VCaP (cell line): ENCODE measurements around the gene PDE4D.
"Not testable (repeated sequence)": the region's sequence is repeated elsewhere in the genome, so short reads cannot be mapped to it uniquely, and the experiment has no call there.

Source experiments
- H3K27ac ChIP-seq: fragments of 450-650 bp; 2 replicates; pipeline ENCODE4 v1.5.1; 2017
- TF ChIP-seq, protein P1 (sequence below): fragments of 450-650 bp; conservative IDR thresholded peaks from 2 replicates; pipeline ENCODE4 v1.5.1; 2017; ENCODE audit warnings: mild to moderate bottlenecking, moderate library complexity

Gene PDE4D

DNA sequence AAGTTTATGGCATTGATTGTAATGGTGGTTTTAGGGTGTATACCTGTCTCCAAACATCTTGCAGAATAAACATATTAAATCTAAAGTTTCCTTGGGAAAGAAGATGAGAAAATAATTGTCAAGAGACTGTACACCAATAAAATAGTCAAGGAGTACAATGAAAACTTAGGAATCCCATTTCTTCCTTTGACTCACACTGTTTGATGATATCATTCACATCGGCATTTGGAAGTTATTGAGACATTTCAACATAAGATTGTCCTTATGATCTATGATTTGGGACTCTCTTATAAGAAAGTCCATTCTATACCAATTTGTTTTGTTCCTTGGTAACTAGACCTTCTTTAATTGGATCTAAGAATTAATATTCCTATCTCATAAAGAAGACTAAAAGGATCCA is 828.0 kb downstream of the PDE4D start:
- H3K27ac ChIP-seq: no peak overlapping the region
- TF ChIP-seq, protein P1, sequence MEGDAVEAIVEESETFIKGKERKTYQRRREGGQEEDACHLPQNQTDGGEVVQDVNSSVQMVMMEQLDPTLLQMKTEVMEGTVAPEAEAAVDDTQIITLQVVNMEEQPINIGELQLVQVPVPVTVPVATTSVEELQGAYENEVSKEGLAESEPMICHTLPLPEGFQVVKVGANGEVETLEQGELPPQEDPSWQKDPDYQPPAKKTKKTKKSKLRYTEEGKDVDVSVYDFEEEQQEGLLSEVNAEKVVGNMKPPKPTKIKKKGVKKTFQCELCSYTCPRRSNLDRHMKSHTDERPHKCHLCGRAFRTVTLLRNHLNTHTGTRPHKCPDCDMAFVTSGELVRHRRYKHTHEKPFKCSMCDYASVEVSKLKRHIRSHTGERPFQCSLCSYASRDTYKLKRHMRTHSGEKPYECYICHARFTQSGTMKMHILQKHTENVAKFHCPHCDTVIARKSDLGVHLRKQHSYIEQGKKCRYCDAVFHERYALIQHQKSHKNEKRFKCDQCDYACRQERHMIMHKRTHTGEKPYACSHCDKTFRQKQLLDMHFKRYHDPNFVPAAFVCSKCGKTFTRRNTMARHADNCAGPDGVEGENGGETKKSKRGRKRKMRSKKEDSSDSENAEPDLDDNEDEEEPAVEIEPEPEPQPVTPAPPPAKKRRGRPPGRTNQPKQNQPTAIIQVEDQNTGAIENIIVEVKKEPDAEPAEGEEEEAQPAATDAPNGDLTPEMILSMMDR: no peak

DNA sequence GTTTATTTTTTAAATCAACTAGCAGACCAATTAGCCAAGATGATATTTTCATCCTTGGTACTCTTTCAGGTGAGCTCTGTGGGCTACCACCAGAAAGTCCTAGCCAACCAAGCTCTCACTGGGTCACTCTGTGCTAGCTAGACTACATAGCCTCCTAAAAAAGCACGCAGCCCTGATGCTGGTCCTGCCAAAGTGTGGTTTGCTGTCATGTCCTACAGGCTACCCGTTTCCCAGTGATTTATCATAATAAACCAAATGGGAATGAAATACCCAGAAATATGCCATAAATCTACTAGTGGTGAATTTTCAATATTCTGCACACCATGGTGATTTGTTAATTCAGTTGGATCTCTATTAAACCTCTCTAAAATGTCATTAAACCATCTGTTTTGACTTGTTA is 829.2 kb downstream of the PDE4D start:
- TF ChIP-seq, protein P1: no peak
- no peak overlapping the region for H3K27ac ChIP-seq

DNA sequence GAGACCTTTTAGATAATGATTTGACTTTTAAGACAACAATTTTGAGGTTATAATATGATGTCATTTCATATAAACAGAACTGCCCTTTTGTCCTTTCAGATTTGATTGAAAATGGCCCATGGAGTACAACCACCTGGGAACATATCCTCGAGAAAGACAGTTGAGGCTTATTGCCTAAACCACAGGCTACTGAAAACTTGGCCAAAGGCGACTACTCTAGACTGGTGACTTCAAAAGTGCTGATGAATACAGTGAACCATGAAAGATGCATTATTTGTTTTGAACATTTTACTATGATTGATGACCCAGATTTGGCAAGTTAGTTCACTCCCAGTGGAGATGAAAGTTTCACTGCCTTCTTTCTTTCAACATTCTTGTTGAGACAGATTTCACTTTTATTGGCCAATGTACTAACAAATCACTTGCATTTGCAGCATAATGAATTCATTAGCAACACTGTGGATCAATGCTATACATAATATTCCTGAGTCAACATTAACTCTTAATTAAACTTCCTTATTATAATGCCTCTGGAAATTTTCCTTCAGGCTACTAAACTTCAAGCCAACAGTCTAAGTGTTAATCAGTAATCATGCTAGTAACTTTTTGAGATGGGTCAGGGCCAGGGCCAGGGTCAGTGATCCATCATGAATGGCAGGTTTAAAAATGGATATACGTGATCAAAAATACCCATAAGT is 830.4 kb downstream of the PDE4D start:
- peak overlapping the region; percentile 7; the same call in 1 of the 2 replicates for H3K27ac ChIP-seq

DNA sequence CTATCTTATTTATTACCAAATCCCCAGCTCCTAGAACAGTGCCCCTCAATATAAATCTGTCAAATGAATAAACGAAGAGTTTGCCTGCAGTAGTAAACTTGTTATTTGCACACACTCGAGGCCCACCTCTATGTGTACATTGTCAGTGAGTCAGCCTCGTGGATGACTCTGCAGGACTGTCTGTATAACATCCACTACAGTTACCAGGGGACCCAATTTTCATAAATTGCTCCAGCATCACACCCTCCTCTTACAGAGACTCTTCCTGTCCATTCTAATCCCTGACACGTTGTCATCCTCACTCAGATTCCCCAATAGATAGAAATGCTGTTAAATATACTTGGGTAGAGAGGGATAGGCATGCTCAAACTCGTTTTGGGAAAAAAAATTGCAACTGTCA is 832.1 kb downstream of the PDE4D start:
- TF ChIP-seq, protein P1: no peak
- H3K27ac ChIP-seq: no peak overlapping the region

More for the DNA sequence above, 830.4 kb downstream of the PDE4D start:
- TF ChIP-seq, protein P1: no peak

DNA sequence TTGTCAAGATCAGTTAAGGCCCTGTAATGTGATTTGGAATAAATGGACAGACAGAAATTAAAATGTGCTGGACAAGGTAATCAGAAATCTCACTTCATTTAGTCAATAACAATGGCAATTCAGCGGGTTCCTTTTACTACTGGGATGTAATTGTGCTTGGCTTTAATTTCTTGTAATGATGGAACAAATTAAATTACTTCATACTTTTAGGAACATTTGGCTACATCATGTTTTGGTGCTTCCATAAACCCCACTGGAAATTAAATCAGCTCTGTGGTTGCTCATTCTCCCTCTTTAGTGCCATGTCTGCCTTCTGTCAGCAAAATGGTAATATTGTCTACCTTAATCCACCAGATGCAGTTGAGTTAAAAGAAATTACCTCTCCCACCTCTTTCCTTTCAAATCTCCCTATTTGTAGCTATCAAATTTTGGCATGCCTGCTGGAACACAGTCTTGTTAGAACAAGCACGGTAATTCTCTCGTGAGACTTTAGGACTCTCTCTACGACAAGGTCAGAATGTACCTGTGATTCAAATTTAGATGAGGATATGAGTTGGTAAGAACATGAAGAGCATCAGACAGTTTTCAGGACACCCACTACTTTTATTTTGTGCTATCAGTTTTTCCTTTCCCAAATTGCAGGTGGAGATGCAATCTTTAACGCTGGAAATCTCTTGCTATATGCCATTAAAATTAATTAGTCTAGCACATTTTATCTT is 834.4 kb downstream of the PDE4D start:
- no peak overlapping the region for H3K27ac ChIP-seq
- TF ChIP-seq, protein P1: no peak

DNA sequence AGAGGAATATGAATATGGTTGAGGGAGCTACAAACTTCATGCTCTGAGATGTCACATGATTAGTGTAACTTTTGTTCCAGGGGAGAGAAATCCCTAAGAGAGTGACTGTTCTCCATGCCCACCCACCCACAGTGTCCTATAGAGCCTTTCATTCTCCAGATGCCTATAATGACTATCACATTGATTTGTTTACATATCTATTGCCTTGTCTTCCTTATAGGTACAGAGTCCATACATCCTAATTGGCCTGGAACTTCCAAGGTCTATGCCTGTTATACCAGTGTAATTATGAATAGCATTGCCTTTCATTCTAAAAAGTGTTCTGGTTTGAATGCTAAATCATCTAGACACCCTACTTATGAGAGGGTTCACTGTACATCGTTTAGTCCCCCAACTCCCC is 835.3 kb downstream of the PDE4D start:
- TF ChIP-seq, protein P1: no peak
- no peak overlapping the region for H3K27ac ChIP-seq

DNA sequence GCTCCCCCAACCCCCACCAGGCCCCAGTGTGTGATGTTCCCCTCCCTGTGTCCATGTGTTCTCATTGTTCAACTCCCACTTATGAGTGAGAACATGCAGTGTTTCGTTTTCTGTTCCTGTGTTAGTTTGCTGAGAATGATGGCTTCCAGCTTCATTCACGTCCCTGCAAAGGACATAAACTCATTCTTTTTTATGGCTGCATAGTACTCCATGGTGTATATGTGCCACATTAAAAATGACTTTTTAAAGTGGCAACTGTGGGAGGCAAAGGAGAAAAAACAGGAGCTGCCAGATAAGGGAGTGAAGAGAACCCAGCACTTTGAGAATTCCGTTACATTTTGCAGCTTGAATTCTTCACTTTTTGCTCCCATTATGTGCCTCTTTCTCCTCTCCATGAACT is 836.9 kb downstream of the PDE4D start:
- not testable (repeated sequence) for H3K27ac ChIP-seq

DNA sequence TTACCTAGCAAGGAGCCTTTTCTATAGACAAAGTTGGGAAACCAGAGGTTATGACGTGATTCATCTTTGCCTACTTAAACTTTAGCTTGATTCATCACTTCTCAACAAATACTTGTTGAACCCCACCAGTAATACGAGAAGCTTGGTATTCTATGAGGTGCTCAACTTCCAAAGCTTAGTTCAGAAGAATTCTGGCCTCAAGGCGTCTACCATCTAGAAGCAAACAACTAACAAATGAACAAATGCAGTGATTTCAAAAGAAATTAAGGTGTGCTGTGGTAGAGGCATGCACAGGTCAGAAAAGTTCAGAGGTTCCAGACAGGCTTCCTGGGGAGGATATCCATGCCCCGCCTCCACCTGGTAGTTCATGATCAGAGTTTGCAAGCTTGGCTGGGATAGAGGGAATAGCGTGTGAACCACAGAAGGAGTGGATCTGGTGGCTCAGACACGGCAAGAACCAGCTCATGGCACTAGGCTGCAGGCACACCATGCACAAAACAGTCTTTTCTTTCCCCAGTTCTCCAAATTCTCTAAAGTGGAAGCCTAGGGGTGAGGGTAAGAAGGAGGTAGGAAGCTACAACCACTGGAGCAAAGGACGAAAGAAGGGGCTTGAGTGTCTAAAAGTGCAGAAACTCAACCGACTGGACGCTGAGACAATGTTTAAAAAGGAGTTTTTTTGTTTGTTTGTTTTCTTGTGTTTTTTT is 837.6 kb downstream of the PDE4D start:
- H3K27ac ChIP-seq: no peak overlapping the region
- TF ChIP-seq, protein P1: no peak
